Spleen (tissue), 11 donors: ENCODE measurements around the gene PARP14. TPM values are rescaled to one million over a fixed set of nuclear protein-coding genes. Genes with fewer than 3 reads are reported as not detected.
"Not testable (repeated sequence)": the region's sequence is repeated elsewhere in the genome, so short reads cannot be mapped to it uniquely, and the experiment has no call there.

Source experiments
- DNase-seq: peaks from one replicate; pipeline ENCODE4 v3.0.0-alpha.2; 2020
- H3K27ac ChIP-seq, 8 donors: fragments of 200-600 bp; sonication (generic) in 7 of 8; 1 replicate in 4 of 8; 2 replicates in 4 of 8; pipeline versions ENCODE4 v1.5.0 to v1.8.0; 2016 to 2021; ENCODE audit warnings: inconsistent platforms in 4 of 8, mild to moderate bottlenecking in 4 of 8, moderate library complexity in 1 of 8
- H3K27me3 ChIP-seq, 7 donors: fragments of 200-600 bp; sonication (generic) in 6 of 7; replicated peaks in 1 of 7; 1 replicate in 4 of 7; 2 replicates in 3 of 7; pipeline versions ENCODE4 v1.5.0 to v1.8.0; 2016 to 2021; ENCODE audit warnings: inconsistent platforms in 3 of 7, mild to moderate bottlenecking in 1 of 7
- H3K36me3 ChIP-seq, 6 donors: fragments of 200-600 bp; sonication (generic) in 5 of 6; 1 replicate in 4 of 6; 2 replicates in 2 of 6; pipeline versions ENCODE4 v1.5.0 to v1.8.0; 2016 to 2021; ENCODE audit warnings: inconsistent platforms in 2 of 6
- H3K4me1 ChIP-seq, 6 donors: fragments of 200-600 bp; sonication (generic) in 5 of 6; 1 replicate in 3 of 6; 2 replicates in 3 of 6; pipeline versions ENCODE4 v1.5.0 to v1.8.0; 2016 to 2021; ENCODE audit warnings: inconsistent platforms in 3 of 6
- H3K4me3 ChIP-seq, 8 donors: fragments of 200-600 bp; sonication (generic) in 7 of 8; 1 replicate in 4 of 8; 2 replicates in 4 of 8; pipeline versions ENCODE4 v1.5.0 to v1.8.0; 2016 to 2021; ENCODE audit warnings: inconsistent platforms in 4 of 8, mild to moderate bottlenecking in 4 of 8, moderate library complexity in 2 of 8
- H3K9me3 ChIP-seq, 8 donors: fragments of 200-600 bp; sonication (generic) in 7 of 8; 1 replicate in 4 of 8; 2 replicates in 4 of 8; pipeline versions ENCODE4 v1.5.0 to v1.8.0; 2016 to 2021; ENCODE audit warnings: inconsistent platforms in 4 of 8
- POLR2A ChIP-seq, 3 donors: fragments of 450-650 bp; IDR thresholded peaks; one replicate each; pipeline ENCODE4 v1.5.1; 2017; ENCODE audit warnings: antibody characterized with exemption in 3 of 3, mild to moderate bottlenecking in 1 of 3
- POLR2AphosphoS5 ChIP-seq, 3 donors: sonication (generic); formaldehyde crosslinking; IDR thresholded peaks; one replicate each; pipeline ENCODE4 v1.5.1; 2017; ENCODE audit warnings: antibody characterized with exemption in 3 of 3
- WGBS, 5 donors: extraction: QIAGEN DNeasy Blood & Tissue Kit in 3 of 5; methylation state at CpG; one replicate each; pipeline versions ENCODE4 v1.1.5 to v1.1.7; 2013 to 2018; 5-methylcytosine and 5-hydroxymethylcytosine counted together
- intact Hi-C: fragments of 100-400 bp; cut with DNase I; formaldehyde crosslinking; loops from one replicate; pipeline ENCODE4 v1.15.0; 2023; ENCODE audit warnings: low total_unique reads
- polyA plus RNA-seq, 3 donors: library from polyadenylated mRNA; stranded (reverse); fragments of 200-250 nt; gene quantifications; one replicate each; pipeline ENCODE4 v1.2.1, GENCODE V29; 2013
- total RNA-seq, 7 donors: library from RNA; depleted of rRNA in 3 of 7; stranded (reverse); fragments of >200 nt in 3 of 7; fragmentation: NEBNext Ultra II Directional in 4 of 7; extraction: Animal tissue kit (Norgen Biotek cat#: 25700) in 4 of 7; gene quantifications; one replicate each; pipeline versions ENCODE4 v1.1.0 to v1.2.1, GENCODE V29; 2016 to 2021
- TF ChIP-seq, protein P1 (sequence below), 11 experiments: fragments of 200-600 bp in 7 of 11; fragments of 450-650 bp in 4 of 11; sonication (generic) in 4 of 11; IDR thresholded peaks in 8 of 11; conservative IDR thresholded peaks in 3 of 11; 1 replicate in 7 of 11; 2 replicates in 4 of 11; pipeline versions ENCODE4 v1.4.0 to v1.8.0; 2016 to 2021; ENCODE audit warnings: antibody characterized with exemption in 11 of 11, inconsistent platforms in 4 of 11, mild to moderate bottlenecking in 1 of 11
- donor health status: healthy with polysubstance abuse.
- donor health status: DM: no; HTN: no; CAD: no; lungs with moderate emphysema.
- donor health status: DM: no; HTN: no; CAD: no.
- donor health status: Bipolar disorder and iron deficiency.
- donor health status: healthy.
- donor health status: DM: no; HTN: no; CAD: no.
- donor health status: DM: yes; HTN: yes; CAD: no.

Gene PARP14
- total and polyA plus RNA-seq, 10 donors = 17.4 to 187 (median 153) TPM

GRCh38 chr3:122695927-122696561, 15.4 kb downstream of the PARP14 start:
- Histone ChIP-seq H3K4me1 (peaks cover 0 to 75% (median 40%) of the 10 kb centered on the region in 6 donors), H3K9me3 (no peaks in the 10 kb centered on the region), H3K27ac (peak overlapping the region in 5 of 8 donors; percentile 24 to 74 (median 65)), H3K27me3 (no peaks in the 10 kb centered on the region), H3K36me3 (peaks cover 0 to 62% (median 28%) of the 10 kb centered on the region in 6 donors), H3K4me3 (no peak overlapping the region)
- intact Hi-C loops = no loop called here
- TF ChIP-seq, protein P1, sequence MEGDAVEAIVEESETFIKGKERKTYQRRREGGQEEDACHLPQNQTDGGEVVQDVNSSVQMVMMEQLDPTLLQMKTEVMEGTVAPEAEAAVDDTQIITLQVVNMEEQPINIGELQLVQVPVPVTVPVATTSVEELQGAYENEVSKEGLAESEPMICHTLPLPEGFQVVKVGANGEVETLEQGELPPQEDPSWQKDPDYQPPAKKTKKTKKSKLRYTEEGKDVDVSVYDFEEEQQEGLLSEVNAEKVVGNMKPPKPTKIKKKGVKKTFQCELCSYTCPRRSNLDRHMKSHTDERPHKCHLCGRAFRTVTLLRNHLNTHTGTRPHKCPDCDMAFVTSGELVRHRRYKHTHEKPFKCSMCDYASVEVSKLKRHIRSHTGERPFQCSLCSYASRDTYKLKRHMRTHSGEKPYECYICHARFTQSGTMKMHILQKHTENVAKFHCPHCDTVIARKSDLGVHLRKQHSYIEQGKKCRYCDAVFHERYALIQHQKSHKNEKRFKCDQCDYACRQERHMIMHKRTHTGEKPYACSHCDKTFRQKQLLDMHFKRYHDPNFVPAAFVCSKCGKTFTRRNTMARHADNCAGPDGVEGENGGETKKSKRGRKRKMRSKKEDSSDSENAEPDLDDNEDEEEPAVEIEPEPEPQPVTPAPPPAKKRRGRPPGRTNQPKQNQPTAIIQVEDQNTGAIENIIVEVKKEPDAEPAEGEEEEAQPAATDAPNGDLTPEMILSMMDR (IDR thresholded peaks at IDR 0.05 in 8 of 11, conservative IDR thresholded peaks at IDR 0.05 in 3 of 11) = no peak
- TF ChIP-seq POLR2AphosphoS5 (IDR thresholded peaks at IDR 0.05) = no peak
- no peak for TF ChIP-seq POLR2A (IDR thresholded peaks at IDR 0.05)
- DNase-seq = no peak

GRCh38 chr3:122697952-122698620, 17.4 kb downstream of the PARP14 start:
- peak in 1 of 3 donors; percentile 52 for TF ChIP-seq POLR2AphosphoS5 (IDR thresholded peaks at IDR 0.05)
- no peak for TF ChIP-seq POLR2A (IDR thresholded peaks at IDR 0.05)
- Histone ChIP-seq H3K9me3 (no peaks in the 10 kb centered on the region), H3K36me3 (peaks cover 0 to 77% (median 30%) of the 10 kb centered on the region in 6 donors), H3K4me3 (peak overlapping the region in 1 of 8 donors; percentile 20), H3K27ac (peak overlapping the region; percentile 2 to 74 (median 48)), H3K4me1 (peaks cover 0 to 80% (median 46%) of the 10 kb centered on the region in 6 donors), H3K27me3 (no peaks in the 10 kb centered on the region)
- intact Hi-C loops = no loop called here
- no peak for DNase-seq
- WGBS, 5 donors = 61 to 76% (median 72%) methylated on average over 2 of the region's 2 CpGs

DNA sequence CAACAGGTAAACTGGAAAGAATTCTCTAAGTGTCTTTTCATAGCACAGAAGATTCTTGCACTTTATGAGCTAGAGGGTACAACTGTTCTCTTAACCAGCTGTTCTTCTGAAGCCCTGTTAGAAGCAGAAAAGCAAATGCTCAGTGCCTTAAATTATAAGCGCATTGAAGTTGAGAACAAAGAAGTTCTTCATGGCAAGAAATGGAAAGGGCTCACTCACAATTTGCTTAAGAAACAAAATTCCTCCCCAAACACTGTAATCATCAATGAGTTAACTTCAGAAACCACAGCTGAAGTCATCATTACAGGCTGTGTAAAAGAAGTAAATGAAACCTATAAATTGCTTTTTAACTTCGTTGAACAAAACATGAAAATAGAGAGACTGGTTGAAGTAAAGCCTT, 19.6 kb downstream of the PARP14 start:
- peak overlapping the region in 1 of 8 donors; percentile 71 for H3K27ac ChIP-seq
- H3K4me3 ChIP-seq = no peak overlapping the region
- H3K27me3 ChIP-seq = no peaks in the 10 kb centered on the region
- intact Hi-C loops = no loop called here
- H3K9me3 ChIP-seq = no peaks in the 10 kb centered on the region
- peaks cover 4 to 74% (median 38%) of the 10 kb centered on the region in 6 donors for H3K4me1 ChIP-seq
- peaks cover 0 to 92% (median 30%) of the 10 kb centered on the region in 6 donors for H3K36me3 ChIP-seq
- TF ChIP-seq, protein P1 (IDR thresholded peaks at IDR 0.05 in 8 of 11, conservative IDR thresholded peaks at IDR 0.05 in 3 of 11) = no peak
- DNase-seq = no peak
- WGBS, 5 donors = 86 to 94% (median 87%) methylated on average over 2 of the region's 2 CpGs

DNA sequence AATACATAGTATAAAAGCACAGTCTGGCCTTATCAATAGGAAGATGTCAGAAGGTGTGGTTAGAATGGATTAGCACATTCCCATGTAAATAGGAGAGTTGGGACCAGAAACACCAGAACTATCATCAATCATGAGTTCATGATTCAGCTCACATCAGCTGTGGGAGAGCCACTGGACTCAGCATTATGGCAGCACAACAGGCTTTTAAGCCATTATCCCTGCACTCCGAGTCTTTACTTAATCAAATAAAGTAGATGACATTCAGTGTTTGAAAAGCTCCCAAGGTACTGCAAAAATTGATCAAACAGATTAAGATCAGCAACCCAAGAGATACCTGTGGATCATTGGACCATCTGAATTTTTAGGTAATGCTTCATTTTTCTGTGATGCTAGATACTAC, 24.7 kb downstream of the PARP14 start:
- Histone ChIP-seq H3K9me3 (no peaks in the 10 kb centered on the region), H3K4me3 (no peak overlapping the region), H3K36me3 (peaks cover 0 to 92% (median 27%) of the 10 kb centered on the region in 6 donors), H3K27ac (no peak overlapping the region), H3K27me3 (no peaks in the 10 kb centered on the region), H3K4me1 (peaks cover 0 to 43% (median 11%) of the 10 kb centered on the region in 6 donors)
- DNase-seq = no peak
- TF ChIP-seq, protein P1 (IDR thresholded peaks at IDR 0.05 in 8 of 11, conservative IDR thresholded peaks at IDR 0.05 in 3 of 11) = no peak
- TF ChIP-seq POLR2AphosphoS5 (IDR thresholded peaks at IDR 0.05) = no peak
- TF ChIP-seq POLR2A (IDR thresholded peaks at IDR 0.05) = no peak
- WGBS, 5 donors = 89 to 100% (median 94%) methylated on average over 1 of the region's 1 CpG
- intact Hi-C loops = no loop called here

DNA sequence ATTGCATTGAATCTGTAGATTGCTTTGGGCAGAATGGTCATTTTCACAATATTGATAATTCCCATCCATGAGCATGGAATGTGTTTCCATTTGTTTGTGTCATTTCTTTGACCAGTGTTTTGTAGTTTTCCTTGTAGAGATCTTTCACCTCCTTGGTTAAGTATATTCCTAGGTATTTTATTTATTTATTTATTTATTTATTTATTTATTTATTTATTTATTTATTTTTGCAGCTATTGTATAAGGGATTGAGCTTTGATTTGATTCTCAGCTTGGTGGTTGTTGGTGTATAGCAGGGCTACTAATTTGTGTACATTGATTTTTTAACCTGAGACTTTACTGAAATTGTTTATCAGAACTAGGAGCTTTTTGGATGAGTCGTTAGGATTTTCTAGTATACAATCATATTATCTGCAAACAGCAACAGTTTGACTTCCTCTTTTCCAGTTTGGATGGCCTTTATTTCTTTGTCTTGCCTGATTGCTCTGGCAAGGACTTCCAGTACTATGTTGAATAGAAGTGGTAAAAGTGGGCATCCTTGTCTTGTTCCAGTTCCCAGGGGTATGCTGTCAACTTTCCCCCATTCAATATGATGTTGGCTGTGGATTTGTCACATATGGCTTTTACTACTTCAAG, 30.1 kb downstream of the PARP14 start:
- 77 to 95% (median 88%) methylated on average over 1 of the region's 1 CpG for WGBS, 5 donors
- intact Hi-C loops, DNase-seq, H3K4me3 ChIP-seq, H3K27me3 ChIP-seq, H3K9me3 ChIP-seq, H3K27ac ChIP-seq: not testable (repeated sequence)
- peaks cover 0 to 31% (median 11%) of the 10 kb centered on the region in 6 donors for H3K4me1 ChIP-seq
- H3K36me3 ChIP-seq = peaks cover 0 to 90% (median 49%) of the 10 kb centered on the region in 6 donors
